ENCODE results near the gene BEX4. TPM values are rescaled to one million over a fixed set of nuclear protein-coding genes. Genes with fewer than 3 reads are reported as not detected.

The BEX4 gene
- 1.9 to 3.5 TPM (median 2.0 TPM) in 5 replicates for total RNA-seq (2022; extraction: Qiagen RNA extraction; ENCODE audit: low read depth)

GRCh38 chrX:103214870-103215424, at the start of gene BEX4:
TSS of gene BEX4 (plus strand) at chrX:103215108. CDS start at chrX:103216154, 1,046 bp downstream.

GRCh38 chrX:103254921-103255493, 40.1 kb downstream of the BEX4 start, which contains the start of gene TCEAL8:
TSS of gene TCEAL8 (minus strand) at chrX:103255155. CDS start at chrX:103253979, 1,176 bp downstream.

Other genes starting within 250 kb of the BEX4 start
- gene BEX1, start 150.9 kb upstream of the BEX4 start, total RNA-seq (2022; extraction: Qiagen RNA extraction; ENCODE audit: low read depth), result not detected in 5 replicates
- gene NXF3, start 122.0 kb upstream of the BEX4 start, total RNA-seq (2022; extraction: Qiagen RNA extraction; ENCODE audit: low read depth), result 0.03 to 0.07 TPM in 2 of 5 replicates, not detected in the others
- gene TCEAL8, start 40.0 kb downstream of the BEX4 start, total RNA-seq (2022; extraction: Qiagen RNA extraction; ENCODE audit: low read depth), result 24.8 to 38.1 TPM (median 30.7 TPM) in 5 replicates
- gene TCEAL5, start 61.6 kb downstream of the BEX4 start, total RNA-seq (2022; extraction: Qiagen RNA extraction; ENCODE audit: low read depth), result not detected in 5 replicates
- gene BEX2, start 95.9 kb downstream of the BEX4 start, total RNA-seq (2022; extraction: Qiagen RNA extraction; ENCODE audit: low read depth), result 8.5 to 13.9 TPM (median 9.9 TPM) in 5 replicates
- not detected in 5 replicates for gene TCEAL7, start 115.1 kb downstream of the BEX4 start, total RNA-seq (2022; extraction: Qiagen RNA extraction; ENCODE audit: low read depth)
- 77.4 to 137 TPM (median 86.2 TPM) in 5 replicates for gene TCEAL9, start 141.4 kb downstream of the BEX4 start, total RNA-seq (2022; extraction: Qiagen RNA extraction; ENCODE audit: low read depth)
- gene BEX3, start 161.4 kb downstream of the BEX4 start, total RNA-seq (2022; extraction: Qiagen RNA extraction; ENCODE audit: low read depth), result 225 to 246 TPM (median 237 TPM) in 5 replicates

Measured in A549 treated with DMSO at 1 μM for 4 hours (cell line).